ENCODE results near the gene ZNF316.
A peak's percentile ranks its signal among the peaks of the same experiment; 100 is the strongest.

The ZNF316 gene

DNA sequence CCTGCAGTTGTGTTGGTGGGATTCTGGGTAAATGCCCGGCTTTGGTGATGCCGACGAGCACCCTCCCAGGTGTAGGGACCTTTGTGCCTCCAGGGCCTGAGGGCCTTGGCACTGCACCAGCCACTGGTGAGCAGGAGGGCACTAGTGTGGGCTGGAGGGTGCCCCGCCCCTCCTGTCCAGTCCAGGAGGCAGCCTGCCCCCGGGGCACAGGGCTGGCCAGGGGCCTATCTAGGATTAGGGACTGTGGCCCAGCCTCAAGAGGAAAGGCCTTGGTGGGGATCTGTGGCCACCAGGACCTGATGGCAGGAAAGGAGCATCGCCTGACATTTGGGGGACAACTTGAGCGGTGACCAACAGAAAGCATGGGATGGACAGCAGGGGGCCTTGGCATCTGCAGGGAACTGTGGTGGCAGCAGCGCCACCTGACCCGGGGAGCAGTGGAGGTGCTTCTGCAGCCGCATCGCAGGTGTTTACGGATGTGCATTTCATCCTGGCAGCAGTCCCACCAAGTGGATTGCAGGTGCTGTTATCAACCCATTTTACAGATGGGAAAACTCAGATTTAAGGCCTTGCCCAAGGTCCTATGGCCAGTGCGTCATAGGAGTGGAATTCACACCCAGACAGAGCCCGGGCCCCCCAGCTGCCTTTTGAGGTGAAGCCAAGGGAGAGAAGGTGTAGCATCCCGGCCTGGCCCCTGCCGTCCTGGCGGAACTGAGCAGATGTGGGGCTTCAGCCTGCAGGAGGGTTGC, 11.1 kb downstream of the ZNF316 start:
- H3K4me1 Mint-ChIP-seq (ENCODE audit: low read depth), result no peaks in the 10 kb centered on the region
- H3K4me3 Mint-ChIP-seq, result no peak overlapping the region
- H3K27me3 Mint-ChIP-seq, result no peaks in the 10 kb centered on the region
- H3K36me3 Mint-ChIP-seq (ENCODE audit: low read depth), result peaks cover 92% of the 10 kb centered on the region
- H3K27ac Mint-ChIP-seq, result no peak overlapping the region
- H3K9me3 Mint-ChIP-seq, result peaks cover 4% of the 10 kb centered on the region
- no peak for DNase-seq

- H3K4me3 Mint-ChIP-seq, result no peak overlapping the region
- no peaks in the 10 kb centered on the region for H3K27me3 Mint-ChIP-seq
- H3K9me3 Mint-ChIP-seq, result peaks cover 4% of the 10 kb centered on the region
- no peak for DNase-seq
- peaks cover 87% of the 10 kb centered on the region for H3K36me3 Mint-ChIP-seq (ENCODE audit: low read depth)
- no peaks in the 10 kb centered on the region for H3K4me1 Mint-ChIP-seq (ENCODE audit: low read depth)
- H3K27ac Mint-ChIP-seq, result no peak overlapping the region
Observed at GRCh38 chr7:6648815-6649104, 11.6 kb downstream of the ZNF316 start.

- no peak overlapping the region for H3K4me3 Mint-ChIP-seq
- no peaks in the 10 kb centered on the region for H3K4me1 Mint-ChIP-seq (ENCODE audit: low read depth)
- H3K27ac Mint-ChIP-seq, result no peak overlapping the region
- peaks cover 4% of the 10 kb centered on the region for H3K9me3 Mint-ChIP-seq
- DNase-seq, result no peak
- peaks cover 81% of the 10 kb centered on the region for H3K36me3 Mint-ChIP-seq (ENCODE audit: low read depth)
- H3K27me3 Mint-ChIP-seq, result no peaks in the 10 kb centered on the region
Observed at GRCh38 chr7:6649241-6649961, 12.3 kb downstream of the ZNF316 start.

- Mint-ChIP-seq H3K9me3 (peaks cover 7% of the 10 kb centered on the region), H3K36me3 (ENCODE audit: low read depth) (peaks cover 79% of the 10 kb centered on the region), H3K4me3 (no peak overlapping the region), H3K27me3 (no peaks in the 10 kb centered on the region), H3K27ac (no peak overlapping the region), H3K4me1 (ENCODE audit: low read depth) (no peaks in the 10 kb centered on the region)
- DNase-seq, result no peak
Observed at GRCh38 chr7:6650086-6650485, 13.0 kb downstream of the ZNF316 start.

- no peak overlapping the region for H3K27ac Mint-ChIP-seq
- no peak overlapping the region for H3K4me3 Mint-ChIP-seq
- no peak for DNase-seq
- peaks cover 7% of the 10 kb centered on the region for H3K9me3 Mint-ChIP-seq
- H3K4me1 Mint-ChIP-seq (ENCODE audit: low read depth), result no peaks in the 10 kb centered on the region
- peaks cover 79% of the 10 kb centered on the region for H3K36me3 Mint-ChIP-seq (ENCODE audit: low read depth)
- H3K27me3 Mint-ChIP-seq, result no peaks in the 10 kb centered on the region
Observed at GRCh38 chr7:6650521-6651011, 13.4 kb downstream of the ZNF316 start.

DNA sequence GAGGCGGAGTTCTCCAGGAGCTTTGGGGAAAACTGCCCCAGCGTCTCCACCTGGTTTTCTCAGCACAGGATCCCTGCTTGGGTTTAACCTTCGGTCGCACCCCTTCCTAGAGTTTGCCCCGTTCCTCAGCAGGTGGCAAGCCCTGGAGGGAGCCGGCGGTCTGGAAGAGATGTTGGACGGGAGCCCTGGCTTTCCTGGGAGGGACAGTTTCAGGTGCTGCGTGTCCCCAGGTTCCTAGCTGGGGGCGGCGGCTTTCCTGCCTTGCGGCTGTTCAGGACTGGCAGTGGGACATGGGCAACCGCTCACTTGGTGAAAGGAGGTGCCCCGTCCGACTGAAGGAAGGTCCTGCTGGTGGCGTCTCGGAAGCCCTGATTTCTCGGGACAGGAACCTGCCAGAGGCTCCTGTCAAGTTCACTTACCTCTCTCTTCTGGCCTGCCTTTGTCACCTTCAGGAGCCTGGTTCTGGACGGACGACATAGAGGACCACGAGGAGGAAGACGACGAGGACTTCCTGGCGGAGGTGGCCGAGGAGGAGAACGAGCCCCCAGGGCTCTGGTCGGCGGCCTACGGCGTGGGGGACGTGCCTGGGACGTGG, 14.8 kb downstream of the ZNF316 start:
- no peak overlapping the region for H3K4me3 Mint-ChIP-seq
- peaks cover 74% of the 10 kb centered on the region for H3K36me3 Mint-ChIP-seq (ENCODE audit: low read depth)
- peak; percentile 23 for DNase-seq
- H3K4me1 Mint-ChIP-seq (ENCODE audit: low read depth), result no peaks in the 10 kb centered on the region
- no peak overlapping the region for H3K27ac Mint-ChIP-seq
- no peaks in the 10 kb centered on the region for H3K27me3 Mint-ChIP-seq
- H3K9me3 Mint-ChIP-seq, result peaks cover 7% of the 10 kb centered on the region

- Mint-ChIP-seq H3K27ac (no peak overlapping the region), H3K36me3 (ENCODE audit: low read depth) (peaks cover 71% of the 10 kb centered on the region), H3K27me3 (no peaks in the 10 kb centered on the region), H3K4me3 (no peak overlapping the region), H3K9me3 (peaks cover 7% of the 10 kb centered on the region), H3K4me1 (ENCODE audit: low read depth) (no peaks in the 10 kb centered on the region)
- peak; percentile 22 for DNase-seq
Observed at GRCh38 chr7:6652446-6653011, 15.4 kb downstream of the ZNF316 start.

DNA sequence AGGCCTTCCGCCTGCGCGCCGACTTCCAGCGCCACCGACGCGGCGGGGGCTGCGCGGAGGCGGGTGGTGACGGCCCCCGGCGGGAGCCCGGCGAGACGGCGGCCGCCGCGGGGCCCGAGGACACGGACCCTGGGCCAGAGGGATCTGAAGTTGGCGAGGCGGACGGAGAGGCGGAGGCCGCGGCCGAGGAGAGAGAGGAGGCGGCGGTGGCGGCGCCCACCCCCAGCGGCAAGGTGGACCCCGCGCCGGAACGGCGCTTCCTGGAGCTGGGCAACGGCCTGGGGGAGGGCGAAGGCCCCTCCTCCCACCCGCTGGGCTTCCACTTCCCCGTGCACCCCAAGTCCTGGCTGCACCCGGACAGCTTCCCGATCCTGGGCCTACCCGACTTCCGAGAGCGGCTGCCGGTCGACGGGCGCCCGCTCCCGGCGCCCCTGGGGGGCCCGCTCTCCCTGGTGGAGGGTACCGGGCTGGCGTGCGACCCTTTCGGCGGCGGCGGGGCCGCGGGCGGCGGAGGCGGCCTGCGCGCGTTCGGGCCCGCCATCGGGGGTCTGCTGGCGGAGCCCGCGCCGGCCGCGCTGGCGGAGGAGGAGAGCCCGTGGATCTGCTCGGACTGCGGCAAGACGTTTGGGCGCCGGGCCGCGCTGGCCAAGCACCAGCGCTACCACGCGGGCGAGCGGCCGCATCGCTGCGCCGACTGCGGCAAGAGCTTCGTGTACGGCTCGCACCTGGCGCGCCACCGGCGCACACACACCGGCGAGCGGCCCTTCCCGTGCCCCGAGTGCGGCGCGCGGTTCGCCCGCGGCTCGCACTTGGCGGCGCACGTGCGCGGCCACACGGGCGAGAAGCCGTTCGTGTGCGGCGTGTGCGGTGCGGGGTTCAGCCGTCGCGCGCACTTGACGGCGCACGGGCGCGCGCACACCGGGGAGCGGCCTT, 16.2 kb downstream of the ZNF316 start:
- Mint-ChIP-seq H3K4me3 (no peak overlapping the region), H3K9me3 (peaks cover 7% of the 10 kb centered on the region), H3K27me3 (no peaks in the 10 kb centered on the region), H3K4me1 (ENCODE audit: low read depth) (no peaks in the 10 kb centered on the region), H3K36me3 (ENCODE audit: low read depth) (peaks cover 63% of the 10 kb centered on the region), H3K27ac (no peak overlapping the region)
- DNase-seq, result peak; percentile 22

GRCh38 chr7:6654113-6654841, 17.2 kb downstream of the ZNF316 start:
- H3K9me3 Mint-ChIP-seq, result peaks cover 7% of the 10 kb centered on the region
- peaks cover 54% of the 10 kb centered on the region for H3K36me3 Mint-ChIP-seq (ENCODE audit: low read depth)
- H3K4me3 Mint-ChIP-seq, result no peak overlapping the region
- H3K27ac Mint-ChIP-seq, result no peak overlapping the region
- no peak for DNase-seq
- no peaks in the 10 kb centered on the region for H3K27me3 Mint-ChIP-seq
- peaks cover 6% of the 10 kb centered on the region for H3K4me1 Mint-ChIP-seq (ENCODE audit: low read depth)

GRCh38 chr7:6654842-6655610, 17.9 kb downstream of the ZNF316 start:
- H3K9me3 Mint-ChIP-seq, result peaks cover 7% of the 10 kb centered on the region
- peaks cover 6% of the 10 kb centered on the region for H3K4me1 Mint-ChIP-seq (ENCODE audit: low read depth)
- DNase-seq, result no peak
- no peak overlapping the region for H3K27ac Mint-ChIP-seq
- H3K36me3 Mint-ChIP-seq (ENCODE audit: low read depth), result peaks cover 46% of the 10 kb centered on the region
- no peak overlapping the region for H3K4me3 Mint-ChIP-seq
- no peaks in the 10 kb centered on the region for H3K27me3 Mint-ChIP-seq

DNA sequence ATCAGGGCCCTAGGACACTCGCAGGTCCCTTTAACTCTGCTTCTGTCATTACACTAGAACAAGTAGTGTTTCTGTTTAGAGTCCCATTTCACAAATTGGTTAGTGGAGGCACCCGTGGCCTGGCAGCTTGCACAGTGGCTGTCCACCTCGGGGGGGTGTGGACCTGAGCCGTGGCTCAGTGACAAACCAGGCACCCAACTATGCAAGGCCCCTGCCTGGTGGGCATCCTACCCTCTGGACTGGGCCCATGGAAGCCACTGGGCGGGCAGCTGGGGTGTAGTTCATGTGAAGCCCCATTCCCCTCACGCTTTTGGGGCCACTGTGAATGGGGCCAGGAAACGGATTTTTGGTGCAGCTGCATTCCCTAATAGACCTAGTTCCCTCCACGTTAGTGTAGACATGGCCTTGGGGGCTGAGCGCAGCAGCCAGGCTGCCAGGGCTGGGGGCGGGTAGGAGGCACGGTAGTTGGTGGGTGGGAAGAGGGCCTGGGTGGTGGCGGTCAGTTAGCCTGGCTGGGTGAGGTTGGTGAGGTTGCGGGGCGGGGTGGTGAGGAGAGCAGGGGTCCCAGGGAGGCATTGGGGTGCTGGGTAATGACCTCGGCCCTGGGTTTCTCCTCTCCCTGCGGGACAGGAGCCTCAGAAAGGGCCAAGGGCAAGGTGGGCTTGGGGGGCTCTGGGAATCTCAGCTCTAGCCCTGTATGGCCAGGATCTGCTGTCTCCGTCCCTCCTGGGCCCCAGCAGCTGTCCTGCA, 18.7 kb downstream of the ZNF316 start:
- Mint-ChIP-seq H3K27ac (no peak overlapping the region), H3K36me3 (ENCODE audit: low read depth) (peaks cover 39% of the 10 kb centered on the region), H3K4me3 (no peak overlapping the region), H3K27me3 (no peaks in the 10 kb centered on the region), H3K4me1 (ENCODE audit: low read depth) (peaks cover 6% of the 10 kb centered on the region), H3K9me3 (peaks cover 5% of the 10 kb centered on the region)
- no peak for DNase-seq

GRCh38 chr7:6656413-6656812, 19.3 kb downstream of the ZNF316 start:
- Mint-ChIP-seq H3K9me3 (peaks cover 3% of the 10 kb centered on the region), H3K36me3 (ENCODE audit: low read depth) (peaks cover 33% of the 10 kb centered on the region), H3K27ac (no peak overlapping the region), H3K4me1 (ENCODE audit: low read depth) (peaks cover 6% of the 10 kb centered on the region), H3K4me3 (no peak overlapping the region), H3K27me3 (no peaks in the 10 kb centered on the region)
- DNase-seq, result no peak

Data from activated T-cell treated with anti-CD3 and anti-CD28 coated beads, Interleukin-2, amount 50 U/mL, for 24 hours (primary cell).